Measurements from ENCODE around the gene IDUA. TPM values are rescaled to one million over a fixed set of nuclear protein-coding genes. Genes with fewer than 3 reads are reported as not detected.

IDUA gene
- total RNA-seq, 1 donor from 2014 or later, result 18.0 TPM

DNA sequence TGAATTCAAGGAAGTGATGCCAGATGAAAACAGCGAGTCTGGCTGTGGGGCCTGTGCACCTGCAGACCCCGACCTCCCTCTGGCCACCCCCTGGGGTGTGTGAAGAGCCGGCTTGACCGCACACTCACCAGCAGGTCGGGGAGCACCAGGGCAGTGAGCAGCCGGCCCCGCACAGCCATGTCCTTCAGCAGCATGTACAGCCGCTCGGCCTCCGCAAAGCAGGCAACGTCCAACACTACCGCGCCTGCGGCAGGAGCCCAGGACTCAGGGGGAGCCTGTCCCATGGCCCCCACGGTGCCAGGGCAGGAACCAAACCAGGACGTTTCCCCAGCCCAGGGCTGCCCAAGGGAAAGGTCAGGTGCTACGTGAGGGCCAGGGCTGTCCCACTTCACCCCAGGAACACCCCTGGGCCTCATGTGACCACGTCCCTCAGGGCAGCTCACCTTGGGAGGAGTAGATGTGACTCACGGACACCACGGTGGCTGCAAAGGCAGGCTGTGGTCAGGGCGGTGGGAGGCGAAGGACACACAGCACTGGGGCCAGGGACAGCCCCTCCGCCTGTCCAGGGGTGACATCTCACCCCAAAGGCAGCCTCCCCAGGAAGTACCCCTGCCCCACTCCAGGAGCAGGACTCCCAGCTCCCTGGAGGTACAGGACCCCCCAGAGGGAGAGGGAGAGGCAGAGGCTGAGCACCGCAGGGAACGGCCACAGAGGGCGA is 21.6 kb upstream of the IDUA start:
- Mint-ChIP-seq H3K4me3 (no peak overlapping the region), H3K27ac (ENCODE audit: unreplicated experiment) (no peak overlapping the region), H3K4me1 (no peaks in the 10 kb centered on the region), H3K27me3 (ENCODE audit: low read depth) (no peaks in the 10 kb centered on the region), H3K9me3 (no peaks in the 10 kb centered on the region), H3K36me3 (ENCODE audit: low read depth) (no peaks in the 10 kb centered on the region)
- TF ChIP-seq, protein P1, sequence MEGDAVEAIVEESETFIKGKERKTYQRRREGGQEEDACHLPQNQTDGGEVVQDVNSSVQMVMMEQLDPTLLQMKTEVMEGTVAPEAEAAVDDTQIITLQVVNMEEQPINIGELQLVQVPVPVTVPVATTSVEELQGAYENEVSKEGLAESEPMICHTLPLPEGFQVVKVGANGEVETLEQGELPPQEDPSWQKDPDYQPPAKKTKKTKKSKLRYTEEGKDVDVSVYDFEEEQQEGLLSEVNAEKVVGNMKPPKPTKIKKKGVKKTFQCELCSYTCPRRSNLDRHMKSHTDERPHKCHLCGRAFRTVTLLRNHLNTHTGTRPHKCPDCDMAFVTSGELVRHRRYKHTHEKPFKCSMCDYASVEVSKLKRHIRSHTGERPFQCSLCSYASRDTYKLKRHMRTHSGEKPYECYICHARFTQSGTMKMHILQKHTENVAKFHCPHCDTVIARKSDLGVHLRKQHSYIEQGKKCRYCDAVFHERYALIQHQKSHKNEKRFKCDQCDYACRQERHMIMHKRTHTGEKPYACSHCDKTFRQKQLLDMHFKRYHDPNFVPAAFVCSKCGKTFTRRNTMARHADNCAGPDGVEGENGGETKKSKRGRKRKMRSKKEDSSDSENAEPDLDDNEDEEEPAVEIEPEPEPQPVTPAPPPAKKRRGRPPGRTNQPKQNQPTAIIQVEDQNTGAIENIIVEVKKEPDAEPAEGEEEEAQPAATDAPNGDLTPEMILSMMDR (conservative IDR thresholded peaks at IDR 0.05), result no peak
- DNase-seq (ENCODE audit: low read depth, low spot score), result no peak

DNA sequence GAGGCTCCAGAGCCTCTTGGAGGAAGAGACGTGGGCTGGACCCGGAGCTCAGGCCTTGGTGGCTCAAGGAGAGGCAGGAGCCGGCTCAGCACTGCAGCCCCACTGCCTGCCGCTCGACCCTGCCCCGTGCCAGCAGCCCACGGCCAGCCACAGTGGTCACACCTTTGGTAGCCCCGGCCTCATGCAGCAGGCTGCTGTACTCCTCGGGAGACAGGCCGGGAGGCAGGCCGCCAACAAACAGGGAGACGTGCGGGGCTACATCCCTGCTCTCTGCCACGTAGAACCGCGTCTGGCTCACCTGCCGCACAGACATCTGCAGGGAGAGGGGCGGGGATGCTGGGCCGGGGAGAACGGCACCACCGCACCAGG is 21.1 kb upstream of the IDUA start:
- H3K27ac Mint-ChIP-seq (ENCODE audit: unreplicated experiment), result no peak overlapping the region
- TF ChIP-seq, protein P1 (conservative IDR thresholded peaks at IDR 0.05), result no peak
- no peaks in the 10 kb centered on the region for H3K27me3 Mint-ChIP-seq (ENCODE audit: low read depth)
- H3K4me1 Mint-ChIP-seq, result no peaks in the 10 kb centered on the region
- DNase-seq (ENCODE audit: low read depth, low spot score), result no peak
- no peaks in the 10 kb centered on the region for H3K9me3 Mint-ChIP-seq
- no peak overlapping the region for H3K4me3 Mint-ChIP-seq
- no peaks in the 10 kb centered on the region for H3K36me3 Mint-ChIP-seq (ENCODE audit: low read depth)

DNA sequence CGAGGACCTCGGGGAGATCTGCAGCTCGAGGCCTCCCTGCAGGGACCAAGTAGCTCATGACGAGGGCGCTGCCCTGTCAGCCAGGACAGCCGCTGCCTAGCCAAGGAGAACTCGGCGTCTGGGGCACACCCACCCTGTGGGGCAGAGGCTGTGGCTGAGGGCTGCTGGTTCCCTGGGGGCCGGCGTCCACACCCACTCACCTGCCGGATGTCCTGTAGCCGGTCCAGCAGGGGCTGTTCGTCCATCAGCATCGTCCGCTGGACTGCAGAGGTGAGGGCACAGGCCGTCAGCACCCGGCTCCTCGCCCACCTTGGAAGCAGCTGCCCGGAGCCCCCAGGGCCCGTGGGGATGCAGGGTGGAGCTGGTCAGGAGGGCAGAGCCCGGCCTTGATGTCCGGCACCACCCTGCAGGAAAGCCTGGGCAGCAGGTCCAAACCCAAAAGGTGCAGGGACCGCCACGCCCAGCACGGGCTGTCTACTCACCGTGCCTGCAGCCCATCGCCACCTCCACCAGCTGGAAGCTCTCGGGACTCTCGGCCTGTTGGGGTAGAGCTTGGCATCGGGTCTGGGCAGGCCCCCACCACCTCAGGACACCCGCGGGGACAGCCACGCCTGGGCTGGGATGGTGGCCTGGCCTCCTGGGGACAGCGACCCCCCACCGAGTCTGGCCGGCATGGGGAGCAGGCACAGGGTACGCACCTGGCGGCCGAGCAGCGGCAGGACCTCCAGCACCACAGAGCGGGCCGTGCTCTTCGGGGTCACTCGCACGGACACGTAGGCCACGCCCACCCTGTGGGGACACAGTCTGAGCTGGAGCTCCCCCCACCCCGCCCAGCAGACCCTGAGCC is 20.4 kb upstream of the IDUA start:
- Mint-ChIP-seq H3K9me3 (no peaks in the 10 kb centered on the region), H3K27me3 (ENCODE audit: low read depth) (no peaks in the 10 kb centered on the region), H3K36me3 (ENCODE audit: low read depth) (no peaks in the 10 kb centered on the region), H3K27ac (ENCODE audit: unreplicated experiment) (no peak overlapping the region), H3K4me3 (no peak overlapping the region), H3K4me1 (no peaks in the 10 kb centered on the region)
- TF ChIP-seq, protein P1 (conservative IDR thresholded peaks at IDR 0.05), result no peak
- DNase-seq (ENCODE audit: low read depth, low spot score), result no peak

DNA sequence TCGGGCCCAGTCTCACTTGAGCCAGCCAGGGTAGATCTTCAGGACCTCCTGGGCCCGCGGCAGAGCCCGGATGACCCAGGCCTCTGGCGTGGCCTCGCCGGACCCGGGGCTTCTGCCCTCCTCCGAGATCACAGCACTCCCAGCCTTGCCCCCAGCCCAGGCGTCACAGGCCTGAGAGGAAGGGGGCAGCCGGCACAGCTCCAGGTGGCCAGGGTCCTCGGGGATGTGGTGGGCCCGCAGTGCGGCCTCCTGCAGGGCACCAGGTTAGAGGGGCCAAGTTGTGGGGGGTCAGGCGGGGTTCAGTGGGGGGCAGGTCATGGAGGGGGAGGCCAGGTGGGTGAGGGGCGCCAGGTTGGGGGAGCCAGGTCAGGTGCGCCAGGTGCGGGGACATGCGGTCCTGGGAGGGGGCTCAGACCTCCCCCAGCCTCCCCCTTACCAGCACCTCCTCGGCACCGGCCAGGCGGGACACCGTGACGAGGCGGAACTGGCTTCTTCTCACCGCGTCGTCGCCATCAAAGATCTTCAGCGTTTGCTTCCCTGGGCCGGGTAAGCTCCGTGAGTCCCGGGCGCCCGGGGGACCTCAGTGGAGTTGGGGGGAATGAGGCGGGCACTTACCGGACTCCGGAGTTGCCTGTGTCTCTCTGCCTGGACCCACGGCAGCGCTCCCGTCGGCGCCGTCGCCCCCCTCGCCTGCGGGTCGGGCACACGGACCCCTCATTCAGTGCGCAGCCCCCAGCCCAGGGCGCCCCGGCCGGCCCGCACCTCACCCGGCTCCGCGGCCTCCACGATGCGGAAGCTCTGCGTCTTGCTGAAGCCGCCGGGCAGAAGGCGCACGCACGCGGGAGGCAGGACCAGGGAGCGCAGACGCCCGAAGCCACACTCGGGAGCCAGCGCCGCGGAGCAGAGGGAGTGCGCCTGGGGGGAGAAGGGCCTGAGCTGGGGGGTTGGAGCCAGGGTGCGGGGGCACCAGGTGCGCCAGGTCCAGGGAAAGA is 19.4 kb upstream of the IDUA start:
- Mint-ChIP-seq H3K4me3 (no peak overlapping the region), H3K27me3 (ENCODE audit: low read depth) (no peaks in the 10 kb centered on the region), H3K36me3 (ENCODE audit: low read depth) (no peaks in the 10 kb centered on the region), H3K4me1 (no peaks in the 10 kb centered on the region), H3K9me3 (no peaks in the 10 kb centered on the region), H3K27ac (ENCODE audit: unreplicated experiment) (no peak overlapping the region)
- DNase-seq (ENCODE audit: low read depth, low spot score), result no peak
- TF ChIP-seq, protein P1 (conservative IDR thresholded peaks at IDR 0.05), result no peak

DNA sequence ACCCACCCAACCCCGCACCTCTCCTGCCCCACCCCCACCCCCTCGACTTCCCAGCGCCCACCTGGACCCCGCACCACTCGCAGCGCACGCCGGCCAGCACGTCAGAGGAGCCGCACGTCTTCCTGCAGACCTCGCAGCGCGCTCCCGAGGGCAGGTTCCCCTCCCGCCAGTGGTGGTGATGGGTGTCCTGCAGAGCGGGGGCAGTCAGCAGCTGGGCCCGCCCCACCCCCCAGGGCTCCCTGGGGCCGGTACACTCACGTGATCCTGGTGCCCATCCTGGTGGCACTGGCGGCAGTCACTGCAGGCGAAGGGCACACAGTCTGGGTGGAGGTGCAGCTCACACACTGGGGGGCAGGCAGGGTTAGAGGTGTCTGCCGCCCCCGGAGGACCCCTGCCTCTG is 18.6 kb upstream of the IDUA start:
- H3K27ac Mint-ChIP-seq (ENCODE audit: unreplicated experiment), result no peak overlapping the region

More for the DNA sequence above, 18.6 kb upstream of the IDUA start:
- DNase-seq (ENCODE audit: low read depth, low spot score), result no peak
- TF ChIP-seq, protein P1 (conservative IDR thresholded peaks at IDR 0.05), result no peak
- no peaks in the 10 kb centered on the region for H3K4me1 Mint-ChIP-seq
- H3K9me3 Mint-ChIP-seq, result no peaks in the 10 kb centered on the region
- no peaks in the 10 kb centered on the region for H3K27me3 Mint-ChIP-seq (ENCODE audit: low read depth)
- no peak overlapping the region for H3K4me3 Mint-ChIP-seq
- no peaks in the 10 kb centered on the region for H3K36me3 Mint-ChIP-seq (ENCODE audit: low read depth)

All from neural crest cell (in vitro differentiated cells).